ENCODE results near the gene JAKMIP3. TPM values are rescaled to one million over a fixed set of nuclear protein-coding genes. Genes with fewer than 3 reads are reported as not detected.

The JAKMIP3 gene
- total RNA-seq, 2 experiments from 2014 or later = 0.28 to 0.36 TPM

GRCh38 chr10:132107949-132108877 lies 42.5 kb downstream of the JAKMIP3 start:
- CTCF ChIA-PET = no interaction called here
- Histone ChIP-seq H3K4me1 (ENCODE audit: insufficient read depth, low read length) (no peaks in the 10 kb centered on the region), H3K36me3 (ENCODE audit: insufficient read depth, low read length) (no peaks in the 10 kb centered on the region), H3K27ac (ENCODE audit: low read depth in 1 of 2, low read length in 2 of 2) (no peak overlapping the region), H3K9me3 (ENCODE audit: control insufficient read depth in 1 of 2, insufficient read depth in 1 of 2, low read length in 2 of 2) (peaks cover 0 to 1% of the 10 kb centered on the region in 2 experiments), H3K4me3 (ENCODE audit: low read length) (no peak overlapping the region), H3K27me3 (ENCODE audit: control insufficient read depth in 1 of 2, insufficient read depth in 2 of 2, low read length in 2 of 2) (no peaks in the 10 kb centered on the region)
- ATAC-seq (ENCODE audit: poor library complexity) (no peak), DNase-seq (peak in 1 of 14 experiments; percentile 3)
- Mint-ChIP-seq H3K4me3 (no peak overlapping the region), H3K27ac (no peak overlapping the region), H3K4me1 (ENCODE audit: low read depth) (no peaks in the 10 kb centered on the region), H3K36me3 (ENCODE audit: low read depth) (no peaks in the 10 kb centered on the region), H3K9me3 (no peaks in the 10 kb centered on the region), H3K27me3 (no peaks in the 10 kb centered on the region)
- intact Hi-C loops (cut with DNase I, micrococcal nuclease) = no loop called here
- no peak for TF ChIP-seq CTCF (IDR thresholded peaks at IDR 0.05)
- POLR2A ChIA-PET = no interaction called here

- POLR2A ChIA-PET = no interaction called here
- CTCF ChIA-PET = no interaction called here
- Histone ChIP-seq H3K27me3 (ENCODE audit: control insufficient read depth in 1 of 2, insufficient read depth in 2 of 2, low read length in 2 of 2) (no peaks in the 10 kb centered on the region), H3K27ac (ENCODE audit: low read depth in 1 of 2, low read length in 2 of 2) (no peak overlapping the region), H3K4me1 (ENCODE audit: insufficient read depth, low read length) (no peaks in the 10 kb centered on the region), H3K4me3 (ENCODE audit: low read length) (no peak overlapping the region), H3K36me3 (ENCODE audit: insufficient read depth, low read length) (no peaks in the 10 kb centered on the region), H3K9me3 (ENCODE audit: control insufficient read depth in 1 of 2, insufficient read depth in 1 of 2, low read length in 2 of 2) (no peaks in the 10 kb centered on the region)
- no peak for TF ChIP-seq CTCF (IDR thresholded peaks at IDR 0.05)
- Mint-ChIP-seq H3K4me1 (ENCODE audit: low read depth) (no peaks in the 10 kb centered on the region), H3K36me3 (ENCODE audit: low read depth) (no peaks in the 10 kb centered on the region), H3K9me3 (no peaks in the 10 kb centered on the region), H3K27ac (no peak overlapping the region), H3K27me3 (no peaks in the 10 kb centered on the region), H3K4me3 (no peak overlapping the region)
- ATAC-seq (ENCODE audit: poor library complexity) (no peak), DNase-seq (no peak)
- intact Hi-C loops (cut with DNase I, micrococcal nuclease) = no loop called here
Observed at GRCh38 chr10:132109341-132110110, 43.8 kb downstream of the JAKMIP3 start.

DNA sequence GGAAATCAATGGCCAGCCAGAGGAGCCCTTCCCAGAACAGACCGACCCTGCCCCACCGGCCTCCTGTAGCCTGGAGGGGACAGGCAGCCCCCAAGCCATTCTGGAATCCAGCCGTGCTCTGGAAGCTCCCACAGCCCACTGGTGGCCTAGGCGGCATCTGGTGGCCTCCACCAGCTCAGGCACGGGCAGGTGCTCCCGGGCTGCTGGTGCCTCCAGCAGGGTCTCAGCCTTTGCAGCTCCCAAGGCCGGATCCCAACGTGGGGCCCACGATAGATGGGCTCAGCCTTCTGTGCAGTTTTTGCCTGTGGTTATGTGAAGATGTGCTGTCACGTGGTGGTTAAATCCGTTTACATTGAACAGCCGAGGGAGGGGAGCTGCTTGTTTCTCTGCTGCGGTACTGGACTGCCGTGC lies 44.4 kb downstream of the JAKMIP3 start:
- Mint-ChIP-seq H3K27me3 (no peaks in the 10 kb centered on the region), H3K4me3 (no peak overlapping the region), H3K27ac (no peak overlapping the region), H3K36me3 (ENCODE audit: low read depth) (no peaks in the 10 kb centered on the region), H3K4me1 (ENCODE audit: low read depth) (no peaks in the 10 kb centered on the region), H3K9me3 (no peaks in the 10 kb centered on the region)
- H3K4me1 ChIP-seq (ENCODE audit: insufficient read depth, low read length) = no peaks in the 10 kb centered on the region
- no peaks in the 10 kb centered on the region for H3K36me3 ChIP-seq (ENCODE audit: insufficient read depth, low read length)
- ATAC-seq (ENCODE audit: poor library complexity) = no peak
- H3K27ac ChIP-seq (ENCODE audit: low read depth in 1 of 2, low read length in 2 of 2) = no peak overlapping the region
- no peak overlapping the region for H3K4me3 ChIP-seq (ENCODE audit: low read length)
- H3K9me3 ChIP-seq (ENCODE audit: control insufficient read depth in 1 of 2, insufficient read depth in 1 of 2, low read length in 2 of 2) = peaks cover 0 to 2% of the 10 kb centered on the region in 2 experiments
- no peak for TF ChIP-seq CTCF (IDR thresholded peaks at IDR 0.05)
- CTCF ChIA-PET = interaction anchor here (0.9 kb wide), 1 partner anchor 9 kb away, joined by 3 read pairs; no protein-coding TSS in a partner anchor
- no peak for DNase-seq
- intact Hi-C loops (cut with DNase I, micrococcal nuclease) = no loop called here
- POLR2A ChIA-PET = no interaction called here
- H3K27me3 ChIP-seq (ENCODE audit: control insufficient read depth in 1 of 2, insufficient read depth in 2 of 2, low read length in 2 of 2) = no peaks in the 10 kb centered on the region
